ENCODE data around the gene SYT1. TPM values are rescaled to one million over a fixed set of nuclear protein-coding genes. Genes with fewer than 3 reads are reported as not detected.

SYT1 gene
- total and polyA plus RNA-seq, 7 donors = 2.8 to 20.0 (median 10.6) TPM; not detected in 1

GRCh38 chr12:79128956-79129355, 264.4 kb downstream of the SYT1 start:
- no peaks in the 10 kb centered on the region for H3K36me3 ChIP-seq
- H3K27ac ChIP-seq = no peak overlapping the region
- DNase-seq = no peak
- 82 to 93% methylated on average over 1 of the region's 1 CpG for WGBS, 2 donors
- no peaks in the 10 kb centered on the region for H3K27me3 ChIP-seq
- intact Hi-C loops (cut with DNase I) = no loop called here
- no peak for TF ChIP-seq EP300 (IDR thresholded peaks at IDR 0.05)
- no peak for TF ChIP-seq CTCF (IDR thresholded peaks at IDR 0.05)
- no peak for TF ChIP-seq POLR2A (IDR thresholded peaks at IDR 0.05)
- TF ChIP-seq POLR2AphosphoS5 (IDR thresholded peaks at IDR 0.05) = no peak
- H3K9me3 ChIP-seq = no peaks in the 10 kb centered on the region
- H3K4me3 ChIP-seq = no peak overlapping the region
- no peaks in the 10 kb centered on the region for H3K4me1 ChIP-seq

GRCh38 chr12:79138872-79139271, 274.3 kb downstream of the SYT1 start:
- no peaks in the 10 kb centered on the region for H3K9me3 ChIP-seq
- no peaks in the 10 kb centered on the region for H3K27me3 ChIP-seq
- no peaks in the 10 kb centered on the region for H3K4me1 ChIP-seq
- H3K36me3 ChIP-seq = no peaks in the 10 kb centered on the region
- H3K4me3 ChIP-seq = no peak overlapping the region
- intact Hi-C loops (cut with DNase I) = no loop called here
- no peak for TF ChIP-seq POLR2A (IDR thresholded peaks at IDR 0.05)
- no peak for TF ChIP-seq CTCF (IDR thresholded peaks at IDR 0.05)
- TF ChIP-seq EP300 (IDR thresholded peaks at IDR 0.05) = no peak
- TF ChIP-seq POLR2AphosphoS5 (IDR thresholded peaks at IDR 0.05) = no peak
- DNase-seq = no peak
- WGBS, 2 donors = 91 to 93% methylated on average over 6 of the region's 6 CpGs
- no peak overlapping the region for H3K27ac ChIP-seq

GRCh38 chr12:79140711-79141110, 276.1 kb downstream of the SYT1 start:
- no peaks in the 10 kb centered on the region for H3K36me3 ChIP-seq
- H3K9me3 ChIP-seq = no peaks in the 10 kb centered on the region
- H3K4me1 ChIP-seq = no peaks in the 10 kb centered on the region
- no peak overlapping the region for H3K4me3 ChIP-seq
- 90 to 91% methylated on average over 1 of the region's 1 CpG for WGBS, 2 donors
- no peak for DNase-seq
- no peak overlapping the region for H3K27ac ChIP-seq
- no peak for TF ChIP-seq POLR2AphosphoS5 (IDR thresholded peaks at IDR 0.05)
- TF ChIP-seq EP300 (IDR thresholded peaks at IDR 0.05) = no peak
- no peak for TF ChIP-seq POLR2A (IDR thresholded peaks at IDR 0.05)
- TF ChIP-seq CTCF (IDR thresholded peaks at IDR 0.05) = no peak
- intact Hi-C loops (cut with DNase I) = no loop called here
- no peaks in the 10 kb centered on the region for H3K27me3 ChIP-seq

GRCh38 chr12:79141776-79142175, 277.2 kb downstream of the SYT1 start:
- no peaks in the 10 kb centered on the region for H3K27me3 ChIP-seq
- H3K36me3 ChIP-seq = no peaks in the 10 kb centered on the region
- TF ChIP-seq CTCF (IDR thresholded peaks at IDR 0.05) (no peak), POLR2AphosphoS5 (IDR thresholded peaks at IDR 0.05) (no peak), EP300 (IDR thresholded peaks at IDR 0.05) (no peak), POLR2A (IDR thresholded peaks at IDR 0.05) (no peak)
- intact Hi-C loops (cut with DNase I) = no loop called here
- H3K4me3 ChIP-seq = no peak overlapping the region
- no peak for DNase-seq
- H3K4me1 ChIP-seq = no peaks in the 10 kb centered on the region
- H3K9me3 ChIP-seq = no peaks in the 10 kb centered on the region
- 80% methylated on average over 2 of the region's 2 CpGs for WGBS, 2 donors
- no peak overlapping the region for H3K27ac ChIP-seq

- Histone ChIP-seq H3K4me3 (no peak overlapping the region), H3K36me3 (no peaks in the 10 kb centered on the region), H3K9me3 (no peaks in the 10 kb centered on the region), H3K27ac (no peak overlapping the region), H3K4me1 (no peaks in the 10 kb centered on the region), H3K27me3 (no peaks in the 10 kb centered on the region)
- WGBS, 2 donors = 70 to 91% methylated on average over 2 of the region's 2 CpGs
- DNase-seq = no peak
- TF ChIP-seq CTCF (IDR thresholded peaks at IDR 0.05) (no peak), POLR2AphosphoS5 (IDR thresholded peaks at IDR 0.05) (no peak), EP300 (IDR thresholded peaks at IDR 0.05) (no peak), POLR2A (IDR thresholded peaks at IDR 0.05) (no peak)
- intact Hi-C loops (cut with DNase I) = no loop called here
Measured at GRCh38 chr12:79143803-79144202, 279.2 kb downstream of the SYT1 start.

Measured in sigmoid colon (tissue), 7 donors.